Measurements from ENCODE around the gene TDRD10. TPM values are rescaled to one million over a fixed set of nuclear protein-coding genes. Genes with fewer than 3 reads are reported as not detected.

The TDRD10 gene
- total RNA-seq, 2 donors from 2014 or later: 0.12 TPM; not detected in 1

DNA sequence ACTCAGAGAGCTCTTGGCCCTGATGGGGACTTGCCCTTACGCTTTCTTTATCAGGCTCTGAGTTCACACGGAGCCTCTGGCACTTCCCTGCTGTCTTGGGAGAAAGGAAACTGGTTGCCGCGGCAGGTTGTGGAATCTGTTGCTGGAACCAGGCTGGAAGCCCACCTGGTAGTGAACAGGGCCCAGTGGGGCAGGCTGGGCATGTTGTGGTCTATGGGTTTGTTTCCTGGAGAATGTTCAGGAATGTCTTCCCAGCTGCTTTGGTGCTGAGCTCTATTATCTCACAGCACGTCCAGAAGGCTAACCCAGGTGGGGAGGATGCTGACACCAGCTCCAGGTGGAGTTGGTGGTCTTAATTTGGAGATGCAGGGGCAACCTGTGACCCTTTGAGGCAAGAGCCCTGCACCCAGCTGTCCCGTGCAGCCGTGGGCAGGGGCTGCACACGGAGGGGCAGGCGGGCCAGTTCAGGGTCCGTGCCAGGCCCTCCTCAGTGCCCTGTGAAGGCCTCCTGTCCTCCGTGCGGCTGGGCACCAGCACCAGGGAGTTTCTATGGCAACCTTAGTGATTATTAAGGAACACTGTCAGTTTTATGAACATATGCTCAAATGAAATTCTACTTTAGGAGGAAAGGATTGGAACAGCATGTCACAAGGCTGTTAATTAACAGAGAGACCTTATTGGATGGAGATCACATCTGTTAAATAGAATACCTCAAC lies 33.3 kb upstream of the TDRD10 start:
- peaks cover 52% of the 10 kb centered on the region for H3K4me1 Mint-ChIP-seq
- H3K9me3 ChIP-seq (ENCODE audit: control insufficient read depth, low read length, poor library complexity, severe bottlenecking): no peaks in the 10 kb centered on the region

DNA sequence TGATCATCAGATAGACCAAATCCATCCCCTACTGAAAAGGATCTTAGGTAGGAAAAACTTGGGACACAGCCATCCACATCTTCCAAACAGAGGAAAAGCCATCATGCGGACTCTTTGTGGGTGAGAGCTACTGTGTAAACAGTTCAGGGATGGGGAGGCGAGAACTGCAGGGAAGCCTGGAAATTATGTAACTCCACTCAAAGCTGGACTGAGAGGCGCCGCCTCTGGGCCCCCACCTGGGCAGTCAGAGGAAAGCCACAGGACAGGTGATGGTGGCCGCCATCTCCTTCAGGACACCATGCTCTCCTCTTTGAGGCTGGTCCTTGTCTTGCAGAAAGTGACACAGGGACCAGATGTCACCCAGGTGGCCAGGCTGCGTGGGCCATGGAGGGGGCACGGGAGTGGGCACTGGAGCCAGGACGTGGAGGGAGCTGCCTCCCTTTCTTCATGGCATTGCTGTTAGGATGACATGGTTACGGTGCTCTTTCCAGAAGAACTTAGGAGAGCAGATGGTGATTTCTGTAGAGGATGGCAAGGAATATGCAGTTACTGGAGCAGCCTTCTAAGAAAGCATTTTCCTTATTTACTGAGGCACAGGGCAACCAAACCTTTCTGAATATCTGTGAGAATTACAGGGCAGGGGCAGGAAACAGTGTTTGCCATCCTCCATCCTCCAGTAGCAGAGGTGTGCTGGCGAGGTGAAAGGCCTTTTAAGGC lies 32.0 kb upstream of the TDRD10 start:
- DNase-seq (no peak), ATAC-seq (no peak)
- Mint-ChIP-seq H3K27me3 (no peaks in the 10 kb centered on the region), H3K4me1 (peaks cover 45% of the 10 kb centered on the region), H3K4me3 (no peak overlapping the region), H3K36me3 (ENCODE audit: low read depth) (no peaks in the 10 kb centered on the region), H3K27ac (peak overlapping the region; percentile 93)
- H3K9me3 ChIP-seq (ENCODE audit: control insufficient read depth, low read length, poor library complexity, severe bottlenecking): no peaks in the 10 kb centered on the region

More for the DNA sequence above, 33.3 kb upstream of the TDRD10 start:
- ATAC-seq: no peak
- no peaks in the 10 kb centered on the region for H3K27me3 Mint-ChIP-seq
- no peaks in the 10 kb centered on the region for H3K36me3 Mint-ChIP-seq (ENCODE audit: low read depth)
- H3K27ac Mint-ChIP-seq: peak overlapping the region; percentile 93
- H3K4me3 Mint-ChIP-seq: peak overlapping the region; percentile 70
- no peak for DNase-seq

DNA sequence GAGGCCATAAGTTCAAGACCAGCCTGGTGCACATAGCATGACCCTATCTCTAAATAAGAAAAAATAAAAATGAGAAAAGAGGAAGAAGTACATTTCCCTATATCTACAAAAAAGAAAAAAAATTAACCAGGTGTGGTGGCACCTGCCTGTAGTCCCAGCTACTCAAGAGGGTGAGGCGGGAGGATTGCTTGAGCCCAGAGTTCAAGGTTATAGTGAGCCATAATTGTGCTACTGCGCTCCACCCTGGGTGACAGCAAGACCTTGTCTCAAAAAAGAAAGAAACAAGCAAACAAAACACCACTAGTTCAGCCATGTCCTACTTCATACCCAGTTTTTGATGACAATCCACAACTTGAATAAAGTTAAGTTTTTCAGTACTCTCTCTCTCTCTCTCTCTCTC lies 30.7 kb upstream of the TDRD10 start:
- Mint-ChIP-seq H3K36me3 (ENCODE audit: low read depth) (no peaks in the 10 kb centered on the region), H3K27ac (no peak overlapping the region), H3K4me3 (no peak overlapping the region), H3K4me1 (peaks cover 36% of the 10 kb centered on the region), H3K27me3 (no peaks in the 10 kb centered on the region)
- no peak for DNase-seq
- no peak for ATAC-seq
- no peaks in the 10 kb centered on the region for H3K9me3 ChIP-seq (ENCODE audit: control insufficient read depth, low read length, poor library complexity, severe bottlenecking)

GRCh38 chr1:154474802-154475201 lies 27.2 kb upstream of the TDRD10 start:
- Mint-ChIP-seq H3K27me3 (no peaks in the 10 kb centered on the region), H3K36me3 (ENCODE audit: low read depth) (no peaks in the 10 kb centered on the region), H3K4me3 (no peak overlapping the region), H3K27ac (peak overlapping the region; percentile 32), H3K4me1 (peaks cover 12% of the 10 kb centered on the region)
- no peaks in the 10 kb centered on the region for H3K9me3 ChIP-seq (ENCODE audit: control insufficient read depth, low read length, poor library complexity, severe bottlenecking)
- DNase-seq: no peak
- no peak for ATAC-seq

DNA sequence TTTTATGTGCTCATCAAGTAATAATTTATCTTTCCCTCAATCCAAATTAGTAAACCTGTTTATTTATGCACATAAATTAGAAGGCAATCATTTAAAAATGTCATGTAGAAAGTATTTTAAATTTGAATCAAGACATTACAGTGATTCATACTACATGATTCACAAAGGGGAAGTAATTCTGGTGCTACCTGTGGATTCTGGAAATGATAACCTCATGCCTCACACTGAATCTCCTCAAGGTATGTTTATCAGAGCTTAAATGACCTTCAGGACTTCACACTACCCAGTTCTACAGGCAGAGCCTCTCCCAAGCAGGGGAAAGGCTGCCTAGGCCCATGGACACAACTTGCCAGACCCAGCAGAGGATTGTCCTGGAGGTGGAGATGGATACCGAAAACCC lies 25.2 kb upstream of the TDRD10 start:
- Mint-ChIP-seq H3K36me3 (ENCODE audit: low read depth) (no peaks in the 10 kb centered on the region), H3K4me3 (no peak overlapping the region), H3K4me1 (peaks cover 11% of the 10 kb centered on the region), H3K27ac (no peak overlapping the region), H3K27me3 (no peaks in the 10 kb centered on the region)
- DNase-seq: no peak
- no peak for ATAC-seq
- no peaks in the 10 kb centered on the region for H3K9me3 ChIP-seq (ENCODE audit: control insufficient read depth, low read length, poor library complexity, severe bottlenecking)

DNA sequence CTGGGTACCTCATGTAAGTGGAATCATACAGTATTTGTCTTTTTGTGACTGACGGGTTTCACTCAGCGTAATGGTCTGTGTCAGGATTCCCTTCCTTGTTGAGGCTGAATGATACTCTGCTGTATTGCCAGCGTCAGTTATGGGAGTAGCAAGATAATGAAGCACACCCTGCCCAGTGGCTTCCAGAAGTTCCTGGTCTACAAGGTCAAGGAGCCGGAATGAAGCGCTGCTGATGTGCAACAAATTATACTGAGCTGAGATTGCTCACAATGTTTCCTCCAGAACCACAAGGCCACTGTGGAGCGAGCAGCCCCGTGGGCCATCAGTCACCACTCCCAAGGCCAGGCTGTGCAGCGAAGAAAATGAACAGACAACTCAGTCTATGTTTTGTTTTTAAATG lies 24.0 kb upstream of the TDRD10 start:
- Mint-ChIP-seq H3K27me3 (no peaks in the 10 kb centered on the region), H3K4me1 (peaks cover 11% of the 10 kb centered on the region), H3K36me3 (ENCODE audit: low read depth) (no peaks in the 10 kb centered on the region), H3K27ac (no peak overlapping the region), H3K4me3 (no peak overlapping the region)
- H3K9me3 ChIP-seq (ENCODE audit: control insufficient read depth, low read length, poor library complexity, severe bottlenecking): no peaks in the 10 kb centered on the region
- no peak for DNase-seq
- ATAC-seq: no peak

- ATAC-seq (peak; percentile 54), DNase-seq (no peak)
- Mint-ChIP-seq H3K27ac (no peak overlapping the region), H3K4me1 (peaks cover 11% of the 10 kb centered on the region), H3K27me3 (peaks cover 6% of the 10 kb centered on the region), H3K4me3 (no peak overlapping the region), H3K36me3 (ENCODE audit: low read depth) (no peaks in the 10 kb centered on the region)
- H3K9me3 ChIP-seq (ENCODE audit: control insufficient read depth, low read length, poor library complexity, severe bottlenecking): no peaks in the 10 kb centered on the region
Measured at GRCh38 chr1:154478639-154479038, 23.4 kb upstream of the TDRD10 start.

- Mint-ChIP-seq H3K4me1 (peaks cover 9% of the 10 kb centered on the region), H3K27me3 (peaks cover 6% of the 10 kb centered on the region), H3K27ac (no peak overlapping the region), H3K4me3 (no peak overlapping the region), H3K36me3 (ENCODE audit: low read depth) (no peaks in the 10 kb centered on the region)
- DNase-seq (peak in 1 of 3 donors; percentile 41), ATAC-seq (peak; percentile 85)
- no peaks in the 10 kb centered on the region for H3K9me3 ChIP-seq (ENCODE audit: control insufficient read depth, low read length, poor library complexity, severe bottlenecking)
Measured at GRCh38 chr1:154479764-154480421, 22.1 kb upstream of the TDRD10 start.

DNA sequence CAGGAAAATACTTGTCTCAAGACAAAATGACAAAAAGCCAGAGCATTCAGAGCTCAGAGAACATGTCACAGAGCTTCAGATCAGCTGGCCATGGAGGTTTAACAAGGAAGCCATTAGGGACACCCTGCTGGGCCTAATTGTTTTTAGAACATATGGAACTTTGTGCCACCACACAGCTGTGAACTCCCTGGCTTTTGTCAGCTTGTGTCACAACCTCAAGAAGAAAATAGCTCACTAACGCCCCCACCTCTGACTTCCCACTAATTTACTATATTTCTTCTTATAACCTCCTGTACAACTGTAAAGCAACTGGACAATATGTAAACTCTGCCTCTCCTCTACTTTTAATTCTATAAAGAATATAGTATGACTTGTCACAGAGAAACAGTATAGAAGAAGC lies 21.0 kb upstream of the TDRD10 start:
- Mint-ChIP-seq H3K4me3 (no peak overlapping the region), H3K36me3 (ENCODE audit: low read depth) (no peaks in the 10 kb centered on the region), H3K4me1 (peaks cover 9% of the 10 kb centered on the region), H3K27ac (no peak overlapping the region), H3K27me3 (peaks cover 6% of the 10 kb centered on the region)
- H3K9me3 ChIP-seq (ENCODE audit: control insufficient read depth, low read length, poor library complexity, severe bottlenecking): no peaks in the 10 kb centered on the region
- DNase-seq: no peak
- ATAC-seq: no peak

DNA sequence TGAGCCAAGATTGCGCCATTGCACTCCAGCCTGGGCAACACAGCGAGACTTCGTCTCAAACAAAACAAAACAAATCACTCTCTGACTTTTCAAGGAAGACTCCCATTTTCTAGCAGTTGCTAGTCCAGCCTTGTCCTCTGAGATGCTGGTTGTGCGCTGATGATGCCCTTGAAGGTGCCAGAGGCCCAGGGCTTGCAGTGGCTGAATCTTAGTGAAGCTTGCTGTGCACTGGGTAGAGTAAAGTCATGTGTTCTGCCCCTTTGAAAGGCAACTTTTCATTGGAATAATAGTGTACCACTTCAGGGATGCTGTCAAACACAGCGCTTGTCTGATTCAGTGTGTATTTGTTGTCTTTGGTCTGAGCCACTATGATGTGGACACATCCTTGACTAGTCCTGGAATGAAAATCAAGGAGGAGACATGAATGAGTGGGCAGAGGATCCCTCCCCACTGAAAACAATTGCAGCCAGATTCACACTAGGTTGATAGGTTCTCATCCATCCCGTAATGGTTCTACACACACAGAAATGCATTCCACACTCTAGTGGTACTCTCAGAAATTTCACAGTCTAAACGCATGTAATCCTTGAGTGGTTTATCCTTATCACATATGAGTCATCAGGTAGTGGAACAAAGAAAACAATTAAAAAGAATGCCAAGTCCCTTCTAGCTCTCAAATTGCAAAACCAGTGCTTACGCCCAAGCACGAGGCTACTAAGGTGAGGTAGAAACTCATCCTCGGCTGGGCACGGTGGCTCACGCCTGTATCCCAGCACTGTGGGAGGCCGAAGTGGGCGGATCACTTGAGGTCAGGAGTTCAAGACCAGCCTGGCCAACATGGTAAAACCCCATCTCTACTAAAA lies 17.8 kb upstream of the TDRD10 start:
- no peak for DNase-seq
- peaks cover 5% of the 10 kb centered on the region for H3K4me1 Mint-ChIP-seq
- no peaks in the 10 kb centered on the region for H3K36me3 Mint-ChIP-seq (ENCODE audit: low read depth)
- no peak overlapping the region for H3K27ac Mint-ChIP-seq
- ATAC-seq: no peak
- no peak overlapping the region for H3K4me3 Mint-ChIP-seq
- no peaks in the 10 kb centered on the region for H3K9me3 ChIP-seq (ENCODE audit: control insufficient read depth, low read length, poor library complexity, severe bottlenecking)
- H3K27me3 Mint-ChIP-seq: peaks cover 6% of the 10 kb centered on the region

GRCh38 chr1:154485106-154485505 lies 16.9 kb upstream of the TDRD10 start:
- peaks cover under 1% of the 10 kb centered on the region for H3K4me1 Mint-ChIP-seq
- H3K4me3 Mint-ChIP-seq: no peak overlapping the region
- H3K27ac Mint-ChIP-seq: no peak overlapping the region
- no peak for ATAC-seq
- H3K27me3 Mint-ChIP-seq: peaks cover 6% of the 10 kb centered on the region
- no peaks in the 10 kb centered on the region for H3K9me3 ChIP-seq (ENCODE audit: control insufficient read depth, low read length, poor library complexity, severe bottlenecking)
- H3K36me3 Mint-ChIP-seq (ENCODE audit: low read depth): no peaks in the 10 kb centered on the region
- DNase-seq: no peak

- ATAC-seq (no peak), DNase-seq (no peak)
- Mint-ChIP-seq H3K4me3 (no peak overlapping the region), H3K27ac (no peak overlapping the region), H3K36me3 (ENCODE audit: low read depth) (no peaks in the 10 kb centered on the region), H3K27me3 (peaks cover 6% of the 10 kb centered on the region), H3K4me1 (peaks cover 4% of the 10 kb centered on the region)
- no peaks in the 10 kb centered on the region for H3K9me3 ChIP-seq (ENCODE audit: control insufficient read depth, low read length, poor library complexity, severe bottlenecking)
Measured at GRCh38 chr1:154485910-154486496, 16.0 kb upstream of the TDRD10 start.
